Measurements from ENCODE around the gene OMA1. TPM values are rescaled to one million over a fixed set of nuclear protein-coding genes. Genes with fewer than 3 reads are reported as not detected.

Gene OMA1
- polyA plus RNA-seq, 3 donors: 11.2 to 24.5 (median 15.3) TPM

DNA sequence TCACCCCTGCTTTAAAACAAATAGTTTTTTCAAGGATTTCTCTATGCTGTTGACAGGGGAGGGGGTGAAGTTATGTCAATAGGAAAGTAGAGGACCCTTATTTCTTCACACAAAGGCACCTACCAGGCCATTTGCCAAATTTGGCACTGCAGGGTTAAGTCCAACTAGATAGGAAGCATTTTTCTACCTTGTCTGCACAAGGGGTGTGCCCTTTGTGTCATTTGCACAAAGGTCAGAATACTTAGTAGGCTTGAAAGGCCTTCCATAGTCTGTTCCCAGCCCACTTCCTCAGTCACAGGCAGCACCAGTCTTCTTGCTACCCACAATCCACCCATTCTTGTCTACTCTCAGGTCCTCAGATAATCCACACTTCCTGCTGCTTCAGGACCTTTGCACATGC is 23.6 kb upstream of the OMA1 start:
- H3K9ac ChIP-seq (ENCODE audit: insufficient read depth, low read length, poor library complexity, severe bottlenecking): no peak overlapping the region
- no peaks in the 10 kb centered on the region for H3K36me3 ChIP-seq (replicated peaks in 1 of 2; ENCODE audit: control insufficient read depth in 1 of 2, insufficient read depth in 2 of 2, low read length in 2 of 2)
- Mint-ChIP-seq H3K4me3 (no peak overlapping the region), H3K4me1 (peaks cover 1% of the 10 kb centered on the region), H3K36me3 (no peaks in the 10 kb centered on the region), H3K27me3 (ENCODE audit: low read depth in 3 of 3) (peaks cover 1 to 33% (median 12%) of the 10 kb centered on the region in 3 donors), H3K9me3 (peaks cover 0 to 4% (median 0%) of the 10 kb centered on the region in 7 donors), H3K27ac (no peak overlapping the region)
- H3K4me2 ChIP-seq (replicated peaks; ENCODE audit: extremely low read depth, low read length, poor library complexity, severe bottlenecking): no peak overlapping the region
- peaks cover 9% of the 10 kb centered on the region for H3K79me2 ChIP-seq (ENCODE audit: insufficient read depth, low read length)
- no peak for DNase-seq
- no peak overlapping the region for H2AFZ ChIP-seq (ENCODE audit: insufficient read depth, low read depth, low read length, poor library complexity, severe bottlenecking)
- TF ChIP-seq, protein P1, sequence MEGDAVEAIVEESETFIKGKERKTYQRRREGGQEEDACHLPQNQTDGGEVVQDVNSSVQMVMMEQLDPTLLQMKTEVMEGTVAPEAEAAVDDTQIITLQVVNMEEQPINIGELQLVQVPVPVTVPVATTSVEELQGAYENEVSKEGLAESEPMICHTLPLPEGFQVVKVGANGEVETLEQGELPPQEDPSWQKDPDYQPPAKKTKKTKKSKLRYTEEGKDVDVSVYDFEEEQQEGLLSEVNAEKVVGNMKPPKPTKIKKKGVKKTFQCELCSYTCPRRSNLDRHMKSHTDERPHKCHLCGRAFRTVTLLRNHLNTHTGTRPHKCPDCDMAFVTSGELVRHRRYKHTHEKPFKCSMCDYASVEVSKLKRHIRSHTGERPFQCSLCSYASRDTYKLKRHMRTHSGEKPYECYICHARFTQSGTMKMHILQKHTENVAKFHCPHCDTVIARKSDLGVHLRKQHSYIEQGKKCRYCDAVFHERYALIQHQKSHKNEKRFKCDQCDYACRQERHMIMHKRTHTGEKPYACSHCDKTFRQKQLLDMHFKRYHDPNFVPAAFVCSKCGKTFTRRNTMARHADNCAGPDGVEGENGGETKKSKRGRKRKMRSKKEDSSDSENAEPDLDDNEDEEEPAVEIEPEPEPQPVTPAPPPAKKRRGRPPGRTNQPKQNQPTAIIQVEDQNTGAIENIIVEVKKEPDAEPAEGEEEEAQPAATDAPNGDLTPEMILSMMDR (IDR thresholded peaks at IDR 0.05): no peak
- H3K4me1 ChIP-seq (ENCODE audit: control insufficient read depth in 1 of 2, insufficient read depth in 2 of 2, low read length in 2 of 2): peaks cover 0 to 8% of the 10 kb centered on the region in 2 donors
- H4K20me1 ChIP-seq (ENCODE audit: insufficient read depth, low read length): no peaks in the 10 kb centered on the region
- H3K9me3 ChIP-seq (replicated peaks in 1 of 2; ENCODE audit: control insufficient read depth in 1 of 2, insufficient read depth in 1 of 2, low read length in 2 of 2): no peaks in the 10 kb centered on the region
- H3K4me3 ChIP-seq (replicated peaks in 1 of 3; ENCODE audit: low read depth in 2 of 3, low read length in 3 of 3): no peak overlapping the region
- peaks cover 2 to 24% of the 10 kb centered on the region in 2 donors for H3K27me3 ChIP-seq (ENCODE audit: control insufficient read depth in 2 of 2, insufficient read depth in 2 of 2, low read length in 2 of 2)
- intact Hi-C loops (cut with micrococcal nuclease): no loop called here
- H3K27ac ChIP-seq (ENCODE audit: low read depth in 1 of 2, low read length in 2 of 2): no peak overlapping the region

- no peaks in the 10 kb centered on the region for H3K9me3 ChIP-seq (replicated peaks in 1 of 2; ENCODE audit: control insufficient read depth in 1 of 2, insufficient read depth in 1 of 2, low read length in 2 of 2)
- TF ChIP-seq, protein P1 (IDR thresholded peaks at IDR 0.05): no peak
- intact Hi-C loops (cut with micrococcal nuclease): no loop called here
- no peaks in the 10 kb centered on the region for H4K20me1 ChIP-seq (ENCODE audit: insufficient read depth, low read length)
- H3K9ac ChIP-seq (ENCODE audit: insufficient read depth, low read length, poor library complexity, severe bottlenecking): no peak overlapping the region
- Mint-ChIP-seq H3K4me1 (no peaks in the 10 kb centered on the region), H3K27me3 (ENCODE audit: low read depth in 3 of 3) (peaks cover 0 to 24% (median 6%) of the 10 kb centered on the region in 3 donors), H3K27ac (no peak overlapping the region), H3K36me3 (no peaks in the 10 kb centered on the region), H3K4me3 (no peak overlapping the region), H3K9me3 (peaks cover 0 to 3% (median 0%) of the 10 kb centered on the region in 7 donors)
- H3K27ac ChIP-seq (ENCODE audit: low read depth in 1 of 2, low read length in 2 of 2): no peak overlapping the region
- no peaks in the 10 kb centered on the region for H3K4me1 ChIP-seq (ENCODE audit: control insufficient read depth in 1 of 2, insufficient read depth in 2 of 2, low read length in 2 of 2)
- H3K36me3 ChIP-seq (replicated peaks in 1 of 2; ENCODE audit: control insufficient read depth in 1 of 2, insufficient read depth in 2 of 2, low read length in 2 of 2): no peaks in the 10 kb centered on the region
- H2AFZ ChIP-seq (ENCODE audit: insufficient read depth, low read depth, low read length, poor library complexity, severe bottlenecking): no peak overlapping the region
- no peak for DNase-seq
- no peak overlapping the region for H3K4me2 ChIP-seq (replicated peaks; ENCODE audit: extremely low read depth, low read length, poor library complexity, severe bottlenecking)
- WGBS (ENCODE audit: insufficient coverage): 96% methylated on average over 3 of the region's 5 CpGs
- H3K27me3 ChIP-seq (ENCODE audit: control insufficient read depth in 2 of 2, insufficient read depth in 2 of 2, low read length in 2 of 2): peaks cover 0 to 12% of the 10 kb centered on the region in 2 donors
- no peaks in the 10 kb centered on the region for H3K79me2 ChIP-seq (ENCODE audit: insufficient read depth, low read length)
- no peak overlapping the region for H3K4me3 ChIP-seq (replicated peaks in 1 of 3; ENCODE audit: low read depth in 2 of 3, low read length in 3 of 3)
Observed at GRCh38 chr1:58568911-58569310, 22.4 kb upstream of the OMA1 start.
